ENCODE measurements around the gene VDAC1.

Gene VDAC1

GRCh38 chr5:134024811-134025210 is 20.0 kb upstream of the VDAC1 start:
- no peak for DNase-seq (ENCODE audit: low read depth)

- no peak for DNase-seq (ENCODE audit: low read depth)
Observed at GRCh38 chr5:134022333-134022732, 17.6 kb upstream of the VDAC1 start.

- no peak for DNase-seq (ENCODE audit: low read depth)
Observed at GRCh38 chr5:134020188-134020587, 15.4 kb upstream of the VDAC1 start.

- DNase-seq (ENCODE audit: low read depth): no peak
Observed at GRCh38 chr5:134019636-134020035, 14.9 kb upstream of the VDAC1 start.

- no peak for DNase-seq (ENCODE audit: low read depth)
Observed at GRCh38 chr5:134018986-134019316, 14.2 kb upstream of the VDAC1 start.

- DNase-seq (ENCODE audit: low read depth): no peak
Observed at GRCh38 chr5:134018154-134018985, 13.6 kb upstream of the VDAC1 start.

GRCh38 chr5:134008266-134008749 is 3.5 kb upstream of the VDAC1 start:
- DNase-seq (ENCODE audit: low read depth): no peak

- peak; percentile 29 for DNase-seq (ENCODE audit: low read depth)
Observed at GRCh38 chr5:134007581-134008265, 2.9 kb upstream of the VDAC1 start.

GRCh38 chr5:134006115-134006514 is 1.3 kb upstream of the VDAC1 start:
- no peak for DNase-seq (ENCODE audit: low read depth)

GRCh38 chr5:134005417-134006061 is 764 bp upstream of the VDAC1 start:
- DNase-seq (ENCODE audit: low read depth): peak; percentile 27

- DNase-seq (ENCODE audit: low read depth): peak; percentile 48
Observed at GRCh38 chr5:134003817-134004625, 754 bp downstream of the VDAC1 start.

GRCh38 chr5:134003064-134003816 is 1.5 kb downstream of the VDAC1 start:
- DNase-seq (ENCODE audit: low read depth): peak; percentile 11

- no peak for DNase-seq (ENCODE audit: low read depth)
Observed at GRCh38 chr5:134001938-134002731, 2.6 kb downstream of the VDAC1 start.

GRCh38 chr5:134000696-134001453 is 3.9 kb downstream of the VDAC1 start:
- no peak for DNase-seq (ENCODE audit: low read depth)

- DNase-seq (ENCODE audit: low read depth): no peak
Observed at GRCh38 chr5:134000091-134000511, 4.7 kb downstream of the VDAC1 start.

GRCh38 chr5:133998807-133999206 is 6.0 kb downstream of the VDAC1 start:
- DNase-seq (ENCODE audit: low read depth): no peak

GRCh38 chr5:133998042-133998441 is 6.7 kb downstream of the VDAC1 start:
- DNase-seq (ENCODE audit: low read depth): no peak

GRCh38 chr5:133996683-133997252 is 8.0 kb downstream of the VDAC1 start:
- no peak for DNase-seq (ENCODE audit: low read depth)

GRCh38 chr5:133995883-133996563 is 8.8 kb downstream of the VDAC1 start:
- DNase-seq (ENCODE audit: low read depth): no peak

Measured in EH (cell line).